NCI-H69 (cell line): ENCODE results near the gene MRPL3.
"Not testable (repeated sequence)": the region's sequence is repeated elsewhere in the genome, so short reads cannot be mapped to it uniquely, and the experiment has no call there.

ENCODE experiments used
- DNase-seq: peaks from one replicate; lab custom pipeline; 2025; lab: John Stamatoyannopoulos, UW

The MRPL3 gene

GRCh38 chr3:131494706-131495105, 8.1 kb downstream of the MRPL3 start:
- DNase-seq: no peak

- DNase-seq: no peak
Measured at GRCh38 chr3:131491775-131492174, 11.0 kb downstream of the MRPL3 start.

- DNase-seq: no peak
Measured at GRCh38 chr3:131491084-131491483, 11.7 kb downstream of the MRPL3 start.

- DNase-seq: not testable (repeated sequence)
Measured at GRCh38 chr3:131486545-131486944, 16.2 kb downstream of the MRPL3 start.

- no peak for DNase-seq
Measured at GRCh38 chr3:131485119-131485518, 17.7 kb downstream of the MRPL3 start.

- DNase-seq: no peak
Measured at GRCh38 chr3:131484496-131485111, 18.2 kb downstream of the MRPL3 start.

GRCh38 chr3:131480116-131480515, 22.7 kb downstream of the MRPL3 start:
- no peak for DNase-seq

GRCh38 chr3:131477813-131478212, 25.0 kb downstream of the MRPL3 start:
- no peak for DNase-seq

GRCh38 chr3:131474115-131474514, 28.7 kb downstream of the MRPL3 start:
- no peak for DNase-seq

GRCh38 chr3:131470377-131470776, 32.4 kb downstream of the MRPL3 start:
- no peak for DNase-seq

GRCh38 chr3:131458653-131459052, 44.1 kb downstream of the MRPL3 start:
- no peak for DNase-seq

GRCh38 chr3:131457220-131457619, 45.6 kb downstream of the MRPL3 start:
- DNase-seq: no peak

GRCh38 chr3:131454501-131454900, 48.3 kb downstream of the MRPL3 start:
- no peak for DNase-seq

GRCh38 chr3:131453533-131453932, 49.2 kb downstream of the MRPL3 start:
- DNase-seq: no peak

GRCh38 chr3:131447349-131447748, 55.4 kb downstream of the MRPL3 start:
- no peak for DNase-seq

- DNase-seq: no peak
Measured at GRCh38 chr3:131444180-131444579, 58.6 kb downstream of the MRPL3 start.

GRCh38 chr3:131439084-131439483, 63.7 kb downstream of the MRPL3 start:
- no peak for DNase-seq

- no peak for DNase-seq
Measured at GRCh38 chr3:131435000-131435399, 67.8 kb downstream of the MRPL3 start.

- no peak for DNase-seq
Measured at GRCh38 chr3:131432441-131432840, 70.3 kb downstream of the MRPL3 start.

- no peak for DNase-seq
Measured at GRCh38 chr3:131431754-131432153, 71.0 kb downstream of the MRPL3 start.

GRCh38 chr3:131427226-131427625, 75.5 kb downstream of the MRPL3 start:
- no peak for DNase-seq

GRCh38 chr3:131421957-131422498, 80.7 kb downstream of the MRPL3 start:
- DNase-seq: no peak

GRCh38 chr3:131421301-131421700, 81.5 kb downstream of the MRPL3 start:
- DNase-seq: no peak

- DNase-seq: no peak
Measured at GRCh38 chr3:131417751-131418150, 85.0 kb downstream of the MRPL3 start.
